ENCODE results near the gene PDZD2. TPM values are rescaled to one million over a fixed set of nuclear protein-coding genes. Genes with fewer than 3 reads are reported as not detected.

Gene PDZD2
- total RNA-seq, 4 donors from 2014 or later = 2.8 to 5.3 (median 4.0) TPM

DNA sequence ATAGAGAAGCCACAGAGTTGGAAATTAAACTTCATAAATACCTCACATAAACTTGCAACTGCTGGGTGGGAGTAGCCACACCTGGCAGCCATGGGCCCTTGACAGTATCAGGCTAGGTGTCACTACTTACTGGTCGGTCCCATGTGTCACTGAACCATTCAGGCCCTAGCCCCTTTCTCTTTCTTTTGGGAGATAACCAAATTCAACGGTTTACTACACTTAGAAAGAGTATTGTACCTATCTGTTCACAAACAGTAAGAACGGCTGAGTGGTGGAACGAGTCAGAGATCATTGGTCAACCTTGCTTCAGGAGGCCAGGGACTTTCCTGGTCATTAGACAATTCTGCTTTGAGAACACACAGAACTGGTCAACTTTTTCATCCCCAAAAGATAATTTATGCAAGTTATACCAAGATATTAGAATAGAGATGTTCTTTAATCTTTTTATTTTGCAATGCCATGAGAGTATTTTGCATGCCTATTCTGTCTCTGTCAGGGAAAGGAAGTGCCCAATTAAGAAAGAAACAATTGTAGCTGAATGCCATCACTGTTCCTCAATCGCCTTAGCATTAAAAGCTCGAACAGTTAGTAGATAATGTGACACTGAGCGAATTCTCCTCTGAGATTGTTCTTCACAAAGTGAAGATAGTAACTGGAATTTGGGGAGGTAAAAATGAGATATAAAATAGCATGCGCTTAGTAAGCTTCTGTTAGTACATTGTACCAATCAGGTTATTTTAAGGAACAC is 484.3 kb downstream of the PDZD2 start:
- no peak overlapping the region for H3K27ac ChIP-seq
- DNase-seq (no peak), ATAC-seq (no peak)
- no peak overlapping the region for H3K4me3 ChIP-seq
- intact Hi-C loops (cut with DNase I; ENCODE audit: low total_unique reads) = no loop called here
- no peaks in the 10 kb centered on the region for H3K9me3 ChIP-seq
- H3K4me1 ChIP-seq = peaks cover 7 to 10% of the 10 kb centered on the region in 2 donors
- TF ChIP-seq POLR2A (IDR thresholded peaks at IDR 0.05) (no peak), CTCF (IDR thresholded peaks at IDR 0.05 in 4 of 5, conservative IDR thresholded peaks at IDR 0.05 in 1 of 5) (no peak)
- no peaks in the 10 kb centered on the region for H3K27me3 ChIP-seq
- in situ Hi-C loops (cut with MboI; ENCODE audit: low sequenced_read_pairs in 4 of 4) = no loop called here
- peaks cover 0 to 34% of the 10 kb centered on the region in 2 donors for H3K36me3 ChIP-seq

- Histone ChIP-seq H3K27me3 (no peaks in the 10 kb centered on the region), H3K4me1 (peaks cover 10 to 14% of the 10 kb centered on the region in 2 donors), H3K9me3 (no peaks in the 10 kb centered on the region), H3K4me3 (no peak overlapping the region), H3K36me3 (peaks cover 0 to 34% of the 10 kb centered on the region in 2 donors), H3K27ac (no peak overlapping the region)
- in situ Hi-C loops (cut with MboI; ENCODE audit: low sequenced_read_pairs in 4 of 4) (no loop called here), intact Hi-C loops (cut with DNase I; ENCODE audit: low total_unique reads) (no loop called here)
- ATAC-seq = no peak
- TF ChIP-seq POLR2A (IDR thresholded peaks at IDR 0.05) = no peak
- TF ChIP-seq CTCF (IDR thresholded peaks at IDR 0.05 in 4 of 5, conservative IDR thresholded peaks at IDR 0.05 in 1 of 5) = no peak
- no peak for DNase-seq
Observed at GRCh38 chr5:32123889-32124676, 485.2 kb downstream of the PDZD2 start.

DNA sequence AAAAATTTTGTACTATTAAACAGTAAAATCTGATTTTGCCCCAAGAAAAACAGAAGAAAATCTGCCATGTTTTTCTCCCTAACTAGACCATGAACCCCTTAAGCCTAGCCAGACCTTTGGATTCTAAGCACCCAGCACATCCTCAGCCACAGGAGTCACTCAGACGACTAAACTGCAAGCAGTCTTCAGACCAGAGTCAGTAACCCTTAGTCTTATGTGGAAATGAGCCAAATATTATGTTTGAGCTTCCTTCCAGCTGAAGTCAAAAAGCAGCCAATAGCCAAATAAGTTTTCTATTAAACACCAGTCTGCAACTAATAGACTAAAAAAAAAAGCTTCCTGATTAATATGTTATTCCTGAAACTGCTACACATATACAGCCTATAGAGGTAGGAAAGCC is 487.8 kb downstream of the PDZD2 start:
- TF ChIP-seq CTCF (IDR thresholded peaks at IDR 0.05 in 4 of 5, conservative IDR thresholded peaks at IDR 0.05 in 1 of 5) (no peak), POLR2A (IDR thresholded peaks at IDR 0.05) (no peak)
- H3K4me1 ChIP-seq = peaks cover 17 to 34% of the 10 kb centered on the region in 2 donors
- H3K9me3 ChIP-seq = no peaks in the 10 kb centered on the region
- intact Hi-C loops (cut with DNase I; ENCODE audit: low total_unique reads) (no loop called here), in situ Hi-C loops (cut with MboI; ENCODE audit: low sequenced_read_pairs in 4 of 4) (no loop called here)
- ATAC-seq = no peak
- H3K27me3 ChIP-seq = no peaks in the 10 kb centered on the region
- H3K36me3 ChIP-seq = peaks cover 0 to 12% of the 10 kb centered on the region in 2 donors
- no peak overlapping the region for H3K27ac ChIP-seq
- no peak overlapping the region for H3K4me3 ChIP-seq
- no peak for DNase-seq

DNA sequence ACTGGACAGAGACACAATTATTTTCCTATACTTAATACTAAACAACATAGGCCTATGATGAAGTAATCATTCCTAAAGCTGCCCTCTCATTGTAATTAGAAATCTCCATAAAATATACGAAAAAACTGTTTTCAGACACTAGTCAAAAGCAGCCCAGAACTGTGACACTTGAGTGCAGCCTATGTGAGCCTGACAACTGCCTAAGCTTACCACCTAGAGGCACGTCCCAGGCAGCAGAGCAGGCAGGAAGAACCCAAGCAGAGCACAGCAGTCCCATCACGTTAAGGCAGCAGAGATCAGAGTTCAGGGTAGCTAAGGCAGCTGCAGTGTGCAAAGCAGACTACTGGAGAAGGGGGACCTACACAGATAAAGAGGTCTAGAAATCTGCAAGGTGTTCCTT is 488.8 kb downstream of the PDZD2 start:
- no peak for ATAC-seq
- no peaks in the 10 kb centered on the region for H3K9me3 ChIP-seq
- no peak overlapping the region for H3K4me3 ChIP-seq
- intact Hi-C loops (cut with DNase I; ENCODE audit: low total_unique reads) (no loop called here), in situ Hi-C loops (cut with MboI; ENCODE audit: low sequenced_read_pairs in 4 of 4) (no loop called here)
- no peak for TF ChIP-seq CTCF (IDR thresholded peaks at IDR 0.05 in 4 of 5, conservative IDR thresholded peaks at IDR 0.05 in 1 of 5)
- no peak for DNase-seq
- H3K27ac ChIP-seq = no peak overlapping the region
- peaks cover 0 to 10% of the 10 kb centered on the region in 2 donors for H3K36me3 ChIP-seq
- H3K27me3 ChIP-seq = no peaks in the 10 kb centered on the region
- peaks cover 17 to 39% of the 10 kb centered on the region in 2 donors for H3K4me1 ChIP-seq

Measured in gastrocnemius medialis (tissue), 4 donors.